ENCODE results near the gene TFB1M. TPM values are rescaled to one million over a fixed set of nuclear protein-coding genes. Genes with fewer than 3 reads are reported as not detected.

Gene TFB1M
- total and polyA plus RNA-seq, 9 of the 15 experiments (the other 6 are each of a cell fraction or from before 2014, with no cell fraction given): 34.6 to 145 (median 40.4) TPM

- Histone ChIP-seq H3K79me2 (ENCODE audit: control insufficient read depth, insufficient read depth, low read length) (no peaks in the 10 kb centered on the region), H3K27ac (ENCODE audit: extremely low read depth, low read depth, low read length) (no peak overlapping the region), H4K20me1 (replicated peaks; ENCODE audit: control insufficient read depth, insufficient read depth, low read length) (no peaks in the 10 kb centered on the region), H3K9me1 (ENCODE audit: control insufficient read depth, insufficient read depth, low read length) (no peaks in the 10 kb centered on the region), H3K9ac (ENCODE audit: insufficient read depth in 1 of 2, low read depth in 2 of 2, low read length in 2 of 2) (no peak overlapping the region), H3K36me3 (ENCODE audit: control insufficient read depth, insufficient read depth, low read length) (peaks cover 15% of the 10 kb centered on the region; the same call in 2 of the 3 replicates), H3K4me2 (ENCODE audit: insufficient read depth, low read length) (no peak overlapping the region), H3K4me1 (replicated peaks in 1 of 2; ENCODE audit: control insufficient read depth in 2 of 2, insufficient read depth in 2 of 2, low read length in 2 of 2) (no peaks in the 10 kb centered on the region), H3K9me3 (replicated peaks; ENCODE audit: control insufficient read depth, insufficient read depth, low read depth, low read length) (no peaks in the 10 kb centered on the region), H3K27me3 (ENCODE audit: control insufficient read depth in 2 of 2, insufficient read depth in 2 of 2, low read length in 2 of 2) (peaks cover 2 to 13% of the 10 kb centered on the region in 2 experiments; a peak in 2 of 5 replicates), H2AFZ (ENCODE audit: low read depth, low read length) (no peak overlapping the region), H3K4me3 (no peak overlapping the region)
- no peak for DNase-seq (ENCODE audit: extremely low read depth in 1 of 4, low spot score in 3 of 4)
- 75% methylated on average over 3 of the region's 3 CpGs for WGBS (ENCODE audit: insufficient coverage, low coverage, missing lambda C conversion rate)
- no TSS peak for BruUV-seq (replicated peaks)
- ATAC-seq: no peak
- intact Hi-C loops (cut with micrococcal nuclease) (loop anchor here (5.0 kb wide), 2 partner anchors 59 to 319 kb away; no protein-coding TSS in a partner anchor), in situ Hi-C loops (cut with MboI) (no loop called here)
- ChIA-PET POLR2A (no interaction called here), CTCF (ENCODE audit: low intra/inter-chr PET ratio) (no interaction called here)
- FAIRE-seq: no peak
- TF ChIP-seq SREBF2 (CRISPR knock-in tag; IDR thresholded peaks at IDR 0.05) (no peak), TBP (optimal IDR thresholded peaks at IDR 0.05; ENCODE audit: low read depth, low read length) (no peak), HSF4 (CRISPR knock-in tag; IDR thresholded peaks at IDR 0.05; ENCODE audit: borderline replicate concordance) (no peak), ZFP91 (CRISPR knock-in tag; IDR thresholded peaks at IDR 0.05) (no peak), RHOXF2B (CRISPR knock-in tag; conservative IDR thresholded peaks at IDR 0.05) (no peak), ZNF695 (CRISPR knock-in tag; IDR thresholded peaks at IDR 0.05) (no peak), E2F8 (IDR thresholded peaks at IDR 0.05; ENCODE audit: low read depth, partially characterized antibody) (no peak), ZBTB9 (CRISPR knock-in tag; IDR thresholded peaks at IDR 0.05) (no peak), NR0B1 (IDR thresholded peaks at IDR 0.05; ENCODE audit: partially characterized antibody) (no peak), ZNF165 (CRISPR knock-in tag; IDR thresholded peaks at IDR 0.05; ENCODE audit: borderline replicate concordance) (no peak), BRCA1 (IDR thresholded peaks at IDR 0.05) (no peak), BRCA1 (CRISPR knock-in tag; IDR thresholded peaks at IDR 0.05) (no peak), XRCC4 (IDR thresholded peaks at IDR 0.05; ENCODE audit: extremely low read depth, insufficient read depth, insufficient read length) (no peak), SRSF3 (IDR thresholded peaks at IDR 0.05; ENCODE audit: insufficient read depth, low read length) (no peak), ZNF668 (CRISPR knock-in tag; IDR thresholded peaks at IDR 0.05) (no peak), ZNF274 (IDR thresholded peaks at IDR 0.05; ENCODE audit: borderline replicate concordance, low read depth, low read length) (no peak), EWSR1 (IDR thresholded peaks at IDR 0.05; ENCODE audit: borderline replicate concordance, low read depth, partially characterized antibody) (no peak), BHLHE40 (IDR thresholded peaks at IDR 0.05; ENCODE audit: low read length) (no peak)
These were observed 68.5 kb downstream of the TFB1M start for GRCh38 chr6:155245831-155246230.
